Measurements from ENCODE around the gene RPIA.
"Not testable (repeated sequence)": the region's sequence is repeated elsewhere in the genome, so short reads cannot be mapped to it uniquely, and the experiment has no call there.

RPIA gene

DNA sequence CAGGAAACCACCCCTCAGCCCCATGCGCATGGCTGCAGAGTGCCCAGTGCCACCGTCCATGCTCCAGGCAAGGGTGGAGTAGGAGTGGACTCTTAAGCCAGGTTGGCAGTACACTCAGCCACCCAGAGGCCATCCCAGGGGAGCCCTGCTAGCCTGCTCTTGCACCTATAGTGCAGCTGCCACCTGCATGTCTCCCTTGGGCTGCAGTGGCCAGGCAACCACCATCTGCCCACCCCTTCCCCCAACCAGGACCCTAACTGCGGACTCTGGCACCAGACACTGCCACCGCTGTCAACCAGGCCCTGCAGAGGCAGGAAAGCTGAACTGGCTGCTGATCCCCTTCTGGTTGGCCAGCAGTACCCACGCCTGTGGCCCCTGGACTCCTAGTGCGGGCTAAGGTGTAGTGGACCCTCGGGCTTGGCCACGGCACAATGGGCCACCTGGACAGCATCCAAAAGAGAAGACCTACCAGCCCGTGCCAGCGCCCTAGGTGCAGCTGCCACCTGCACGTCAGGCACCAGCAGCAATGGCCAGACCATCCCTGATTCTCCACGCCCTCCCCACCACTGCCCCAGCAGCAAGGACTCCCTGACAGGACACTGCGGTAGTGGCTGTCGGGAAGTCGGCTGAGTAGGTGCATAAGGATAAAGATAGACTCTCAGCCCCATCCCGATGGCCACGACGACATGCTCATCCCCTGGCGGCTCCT lies 72.8 kb downstream of the RPIA start:
- Histone ChIP-seq H3K36me3 (ENCODE audit: control insufficient read depth, insufficient read depth, low read length) (no peaks in the 10 kb centered on the region), H3K27me3 (replicated peaks; ENCODE audit: control insufficient read depth, insufficient read depth, low read length, poor library complexity, severe bottlenecking) (peaks cover 10% of the 10 kb centered on the region), H3K9me3 (ENCODE audit: control insufficient read depth, low read length) (no peaks in the 10 kb centered on the region), H3K4me1 (ENCODE audit: control insufficient read depth, insufficient read depth, low read length, poor library complexity, severe bottlenecking) (no peaks in the 10 kb centered on the region), H3K4me3 (ENCODE audit: insufficient read depth, low read depth, low read length, poor library complexity, severe bottlenecking) (no peak overlapping the region), H3K27ac (ENCODE audit: insufficient read depth, low read length, poor library complexity, severe bottlenecking) (no peak overlapping the region)
- DNase-seq = no peak

DNA sequence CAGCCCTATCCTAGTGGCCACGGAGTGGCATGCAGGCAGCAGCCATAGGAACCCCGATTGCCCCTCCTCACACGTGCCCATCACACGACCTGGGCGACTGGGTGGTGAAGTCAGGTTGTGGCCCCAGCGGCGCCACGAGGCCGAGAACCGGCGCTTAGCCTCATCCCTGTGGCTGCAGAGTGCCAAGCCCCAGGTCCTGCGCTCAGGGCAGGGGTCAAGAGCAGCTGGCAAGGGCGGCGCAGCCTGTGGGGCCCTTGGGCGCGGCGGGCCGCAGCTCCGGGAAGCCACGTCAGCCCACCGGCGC lies 73.3 kb downstream of the RPIA start:
- Histone ChIP-seq H3K36me3 (ENCODE audit: control insufficient read depth, insufficient read depth, low read length) (no peaks in the 10 kb centered on the region), H3K27ac (ENCODE audit: insufficient read depth, low read length, poor library complexity, severe bottlenecking) (no peak overlapping the region), H3K9me3 (ENCODE audit: control insufficient read depth, low read length) (no peaks in the 10 kb centered on the region), H3K4me1 (ENCODE audit: control insufficient read depth, insufficient read depth, low read length, poor library complexity, severe bottlenecking) (no peaks in the 10 kb centered on the region), H3K4me3 (ENCODE audit: insufficient read depth, low read depth, low read length, poor library complexity, severe bottlenecking) (no peak overlapping the region), H3K27me3 (replicated peaks; ENCODE audit: control insufficient read depth, insufficient read depth, low read length, poor library complexity, severe bottlenecking) (peaks cover 10% of the 10 kb centered on the region)
- DNase-seq = no peak

DNA sequence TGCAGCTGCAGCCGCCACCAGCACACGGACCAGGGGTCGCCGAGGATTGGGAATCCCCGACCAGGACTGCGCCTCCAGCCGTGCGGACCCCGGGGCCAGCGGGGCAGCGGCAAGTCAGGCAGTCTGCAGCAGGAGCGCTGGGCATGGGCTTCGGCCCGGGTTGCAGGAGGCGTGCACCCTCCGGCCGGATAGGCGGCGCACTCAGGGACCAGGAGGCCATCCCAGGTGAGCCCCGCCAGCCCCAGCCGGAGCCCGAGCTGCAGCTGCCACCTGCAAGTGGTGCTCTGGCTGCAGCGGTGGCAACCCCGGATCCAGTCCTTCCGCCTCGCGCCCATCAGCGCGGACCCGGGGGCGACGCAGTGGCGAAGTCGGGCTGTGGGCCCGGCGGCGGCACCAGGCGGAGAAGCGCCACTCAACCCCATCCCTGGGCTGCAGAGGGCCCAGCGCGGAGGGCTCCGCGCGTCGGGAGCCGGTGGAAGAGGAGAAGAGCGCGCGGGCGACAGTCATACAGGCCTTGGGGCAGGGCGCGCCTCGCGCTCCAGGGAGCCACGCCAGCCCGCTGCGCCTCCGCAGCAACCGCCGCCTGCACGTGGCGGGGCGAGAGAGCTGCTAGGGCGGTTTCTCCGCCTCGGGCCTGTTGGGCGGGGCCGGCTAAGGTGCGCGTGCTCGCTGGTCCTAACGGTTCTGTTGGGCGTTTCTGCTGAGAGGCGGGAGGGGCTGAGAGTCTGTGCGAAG lies 73.8 kb downstream of the RPIA start:
- DNase-seq = no peak
- no peak overlapping the region for H3K4me3 ChIP-seq (ENCODE audit: insufficient read depth, low read depth, low read length, poor library complexity, severe bottlenecking)
- no peaks in the 10 kb centered on the region for H3K9me3 ChIP-seq (ENCODE audit: control insufficient read depth, low read length)
- no peaks in the 10 kb centered on the region for H3K4me1 ChIP-seq (ENCODE audit: control insufficient read depth, insufficient read depth, low read length, poor library complexity, severe bottlenecking)
- H3K36me3 ChIP-seq (ENCODE audit: control insufficient read depth, insufficient read depth, low read length) = no peaks in the 10 kb centered on the region
- no peak overlapping the region for H3K27ac ChIP-seq (ENCODE audit: insufficient read depth, low read length, poor library complexity, severe bottlenecking)
- H3K27me3 ChIP-seq (replicated peaks; ENCODE audit: control insufficient read depth, insufficient read depth, low read length, poor library complexity, severe bottlenecking) = peaks cover 10% of the 10 kb centered on the region

DNA sequence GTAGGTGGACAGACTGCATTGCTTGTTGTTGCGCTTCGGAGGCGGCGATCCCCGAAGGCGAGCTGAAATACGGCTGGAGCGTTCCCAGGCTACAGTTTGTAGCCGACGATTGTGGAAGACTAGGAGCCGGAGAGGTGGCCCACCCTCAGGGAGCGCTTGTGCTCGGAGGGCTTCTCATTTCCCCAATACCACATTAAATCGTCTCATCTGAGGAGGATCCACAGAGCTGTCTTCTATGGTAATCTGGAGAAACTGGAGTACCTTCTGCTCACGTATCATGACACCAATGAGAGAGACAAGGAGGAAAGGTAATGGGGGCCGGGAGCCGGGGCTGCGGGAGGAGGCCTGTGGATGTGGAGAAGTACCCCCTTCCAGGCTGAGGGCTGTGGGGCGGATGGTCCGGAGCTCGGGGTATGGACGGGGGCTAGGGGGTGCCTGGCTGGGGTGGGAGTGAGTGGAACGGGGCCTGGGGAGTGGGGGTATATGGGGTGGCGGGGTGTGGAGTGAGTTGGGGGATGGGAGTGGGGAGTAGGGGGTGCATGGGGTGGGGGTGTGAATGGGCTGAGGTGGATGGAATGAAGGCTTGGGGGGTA lies 74.5 kb downstream of the RPIA start:
- not testable (repeated sequence) for H3K9me3 ChIP-seq (ENCODE audit: control insufficient read depth, low read length); H3K4me3 ChIP-seq (ENCODE audit: insufficient read depth, low read depth, low read length, poor library complexity, severe bottlenecking); H3K27me3 ChIP-seq (replicated peaks; ENCODE audit: control insufficient read depth, insufficient read depth, low read length, poor library complexity, severe bottlenecking); H3K4me1 ChIP-seq (ENCODE audit: control insufficient read depth, insufficient read depth, low read length, poor library complexity, severe bottlenecking); DNase-seq; H3K27ac ChIP-seq (ENCODE audit: insufficient read depth, low read length, poor library complexity, severe bottlenecking); H3K36me3 ChIP-seq (ENCODE audit: control insufficient read depth, insufficient read depth, low read length)

DNA sequence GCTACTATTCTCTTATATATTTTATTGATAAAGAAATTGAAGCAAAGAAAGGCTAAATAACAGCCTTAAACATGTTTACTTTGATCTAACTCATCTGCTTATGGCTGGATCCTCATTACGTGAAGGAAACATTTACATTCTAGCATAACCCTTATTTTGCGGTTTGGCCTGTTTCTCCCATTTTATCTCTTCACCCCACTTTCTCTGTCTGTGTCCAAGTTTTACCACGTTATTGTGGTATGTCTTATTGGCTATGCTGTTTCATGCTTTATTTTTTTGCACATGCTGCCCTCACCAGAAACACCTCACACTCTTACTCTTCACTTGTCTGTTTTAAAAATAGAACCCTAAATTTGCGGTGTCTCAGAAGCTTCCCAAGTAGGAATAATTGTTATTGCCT lies 78.5 kb downstream of the RPIA start:
- no peaks in the 10 kb centered on the region for H3K36me3 ChIP-seq (ENCODE audit: control insufficient read depth, insufficient read depth, low read length)
- H3K4me1 ChIP-seq (ENCODE audit: control insufficient read depth, insufficient read depth, low read length, poor library complexity, severe bottlenecking) = no peaks in the 10 kb centered on the region
- H3K4me3 ChIP-seq (ENCODE audit: insufficient read depth, low read depth, low read length, poor library complexity, severe bottlenecking) = no peak overlapping the region
- H3K27me3 ChIP-seq (replicated peaks; ENCODE audit: control insufficient read depth, insufficient read depth, low read length, poor library complexity, severe bottlenecking) = peaks cover 10% of the 10 kb centered on the region
- H3K9me3 ChIP-seq (ENCODE audit: control insufficient read depth, low read length) = no peaks in the 10 kb centered on the region
- no peak overlapping the region for H3K27ac ChIP-seq (ENCODE audit: insufficient read depth, low read length, poor library complexity, severe bottlenecking)
- no peak for DNase-seq

GRCh38 chr2:88773233-88774028 lies 82.0 kb downstream of the RPIA start:
- not testable (repeated sequence) for H3K27ac ChIP-seq (ENCODE audit: insufficient read depth, low read length, poor library complexity, severe bottlenecking); H3K9me3 ChIP-seq (ENCODE audit: control insufficient read depth, low read length); H3K4me3 ChIP-seq (ENCODE audit: insufficient read depth, low read depth, low read length, poor library complexity, severe bottlenecking); DNase-seq; H3K27me3 ChIP-seq (replicated peaks; ENCODE audit: control insufficient read depth, insufficient read depth, low read length, poor library complexity, severe bottlenecking); H3K36me3 ChIP-seq (ENCODE audit: control insufficient read depth, insufficient read depth, low read length); H3K4me1 ChIP-seq (ENCODE audit: control insufficient read depth, insufficient read depth, low read length, poor library complexity, severe bottlenecking)

DNA sequence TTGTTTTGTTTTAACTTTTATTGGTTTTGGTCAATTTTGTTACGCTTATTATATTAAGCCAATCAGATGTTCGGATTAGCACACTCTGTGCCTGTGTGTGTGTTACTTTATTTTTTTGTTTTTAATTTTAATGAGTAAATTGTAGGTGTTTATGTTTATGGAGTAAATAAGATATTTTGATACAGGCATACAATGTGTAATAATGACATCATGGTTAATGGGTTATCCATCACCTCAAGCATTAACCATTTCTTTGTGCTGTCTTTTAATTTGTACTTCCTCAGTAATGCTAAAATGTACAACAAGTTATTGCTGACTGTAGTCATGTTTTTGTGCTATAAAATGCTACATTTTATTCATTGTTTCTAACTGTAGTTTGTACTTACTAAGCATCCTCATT lies 97.7 kb downstream of the RPIA start:
- not testable (repeated sequence) for H3K4me1 ChIP-seq (ENCODE audit: control insufficient read depth, insufficient read depth, low read length, poor library complexity, severe bottlenecking); H3K4me3 ChIP-seq (ENCODE audit: insufficient read depth, low read depth, low read length, poor library complexity, severe bottlenecking); H3K27me3 ChIP-seq (replicated peaks; ENCODE audit: control insufficient read depth, insufficient read depth, low read length, poor library complexity, severe bottlenecking); H3K36me3 ChIP-seq (ENCODE audit: control insufficient read depth, insufficient read depth, low read length); DNase-seq; H3K9me3 ChIP-seq (ENCODE audit: control insufficient read depth, low read length); H3K27ac ChIP-seq (ENCODE audit: insufficient read depth, low read length, poor library complexity, severe bottlenecking)

- not testable (repeated sequence) for H3K27ac ChIP-seq (ENCODE audit: insufficient read depth, low read length, poor library complexity, severe bottlenecking); H3K4me3 ChIP-seq (ENCODE audit: insufficient read depth, low read depth, low read length, poor library complexity, severe bottlenecking); H3K4me1 ChIP-seq (ENCODE audit: control insufficient read depth, insufficient read depth, low read length, poor library complexity, severe bottlenecking); H3K36me3 ChIP-seq (ENCODE audit: control insufficient read depth, insufficient read depth, low read length); H3K27me3 ChIP-seq (replicated peaks; ENCODE audit: control insufficient read depth, insufficient read depth, low read length, poor library complexity, severe bottlenecking); H3K9me3 ChIP-seq (ENCODE audit: control insufficient read depth, low read length); DNase-seq
These were observed 104.5 kb downstream of the RPIA start for GRCh38 chr2:88795932-88796331.

DNA sequence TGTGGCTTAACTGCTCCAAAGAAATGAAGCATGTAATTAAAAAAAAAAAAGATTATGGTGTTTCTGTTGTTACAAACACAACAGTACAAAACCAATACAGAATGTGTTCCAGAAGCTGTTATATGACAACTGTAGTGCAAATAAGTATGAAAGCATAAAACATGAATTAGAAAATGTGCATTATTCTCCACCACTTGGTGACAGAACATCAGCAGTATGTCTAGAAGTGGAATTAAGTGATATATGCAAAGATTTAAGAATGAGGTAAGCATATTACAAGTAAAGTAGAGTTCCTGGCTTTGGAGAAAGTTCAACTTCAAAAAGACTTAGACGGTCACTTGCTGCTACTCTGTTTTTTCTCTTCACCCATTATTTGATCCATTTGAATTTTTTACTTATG lies 105.0 kb downstream of the RPIA start:
- not testable (repeated sequence) for H3K9me3 ChIP-seq (ENCODE audit: control insufficient read depth, low read length); H3K36me3 ChIP-seq (ENCODE audit: control insufficient read depth, insufficient read depth, low read length); DNase-seq; H3K27me3 ChIP-seq (replicated peaks; ENCODE audit: control insufficient read depth, insufficient read depth, low read length, poor library complexity, severe bottlenecking); H3K4me1 ChIP-seq (ENCODE audit: control insufficient read depth, insufficient read depth, low read length, poor library complexity, severe bottlenecking); H3K4me3 ChIP-seq (ENCODE audit: insufficient read depth, low read depth, low read length, poor library complexity, severe bottlenecking); H3K27ac ChIP-seq (ENCODE audit: insufficient read depth, low read length, poor library complexity, severe bottlenecking)

- H3K9me3 ChIP-seq (ENCODE audit: control insufficient read depth, low read length); H3K36me3 ChIP-seq (ENCODE audit: control insufficient read depth, insufficient read depth, low read length); H3K27me3 ChIP-seq (replicated peaks; ENCODE audit: control insufficient read depth, insufficient read depth, low read length, poor library complexity, severe bottlenecking); DNase-seq; H3K4me3 ChIP-seq (ENCODE audit: insufficient read depth, low read depth, low read length, poor library complexity, severe bottlenecking); H3K27ac ChIP-seq (ENCODE audit: insufficient read depth, low read length, poor library complexity, severe bottlenecking); H3K4me1 ChIP-seq (ENCODE audit: control insufficient read depth, insufficient read depth, low read length, poor library complexity, severe bottlenecking): not testable (repeated sequence)
These were observed 105.7 kb downstream of the RPIA start for GRCh38 chr2:88797164-88797563.

Data from effector memory CD4-positive, alpha-beta T cell (primary cell).